GM19467 (cell line): Measurements from ENCODE around the gene HADH.

Experiments used
- ATAC-seq: cut with Tn5 transposase; IDR thresholded peaks from one replicate; pipeline ENCODE4 v1.9.1; 2021; ENCODE audit warnings: mild to moderate bottlenecking, moderate library complexity; ENCODE audit not compliant: unreplicated experiment

The HADH gene

DNA sequence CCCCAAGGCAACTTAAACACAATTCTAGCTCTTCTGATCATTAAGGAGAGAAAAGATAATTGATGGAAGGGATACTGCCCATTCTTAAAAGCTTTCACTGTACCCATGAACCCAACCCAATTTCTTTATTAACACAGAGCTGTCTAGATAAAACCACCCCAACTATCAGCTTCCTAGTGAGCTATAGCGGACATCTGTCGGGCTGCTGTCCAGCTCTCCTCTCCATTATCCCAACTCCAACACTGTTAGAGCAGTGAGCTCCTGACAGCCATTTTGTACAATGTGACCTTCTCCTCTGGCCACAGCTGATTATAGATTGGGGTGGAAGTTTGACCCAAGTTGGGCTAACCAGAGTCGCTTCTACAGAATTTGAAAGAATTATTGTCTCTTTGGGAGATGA lies 66.1 kb downstream of the HADH start:
- ATAC-seq, result no peak

DNA sequence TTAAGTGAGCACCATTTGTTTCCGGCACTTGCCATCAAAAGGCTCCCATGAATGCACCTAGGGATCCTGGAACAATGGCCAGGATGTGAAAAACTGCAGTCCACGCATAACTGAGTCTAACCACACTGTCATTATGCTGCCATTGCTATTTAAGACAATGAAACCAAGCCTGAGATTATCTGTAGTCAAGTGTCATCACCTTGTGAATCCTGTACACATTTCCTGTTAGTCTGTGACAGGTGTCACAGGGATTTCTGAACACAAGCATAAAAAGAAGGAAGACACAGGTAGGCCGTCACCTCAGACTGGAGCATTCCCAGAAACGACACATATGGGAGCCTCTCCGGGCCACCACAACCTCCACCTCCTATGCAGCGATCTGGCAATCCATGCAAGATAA lies 66.7 kb downstream of the HADH start:
- no peak for ATAC-seq

- ATAC-seq, result no peak
These were observed 69.2 kb downstream of the HADH start for GRCh38 chr4:108058685-108059440.

DNA sequence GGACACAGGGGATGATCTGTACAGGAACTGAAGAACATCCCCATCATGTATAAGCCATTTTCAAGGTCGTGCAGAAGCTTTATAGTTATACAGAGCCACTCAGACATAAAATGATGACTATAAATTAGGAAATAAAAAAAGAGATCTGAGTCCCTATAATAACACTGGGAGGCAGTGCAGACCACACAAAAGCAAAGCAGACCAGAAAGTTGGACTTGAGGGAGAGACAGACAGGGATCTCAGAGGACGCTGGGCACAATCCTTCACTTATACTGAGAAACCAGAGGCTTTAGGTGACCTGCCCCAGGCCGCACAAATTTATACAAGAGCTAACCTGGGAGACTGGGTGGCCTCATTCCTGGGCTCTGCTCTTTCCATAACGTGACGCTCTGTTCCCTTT lies 70.5 kb downstream of the HADH start:
- no peak for ATAC-seq

GRCh38 chr4:108060686-108061321 lies 71.1 kb downstream of the HADH start:
- no peak for ATAC-seq

GRCh38 chr4:108068442-108068841 lies 78.8 kb downstream of the HADH start:
- no peak for ATAC-seq

- no peak for ATAC-seq
These were observed 81.1 kb downstream of the HADH start for GRCh38 chr4:108070775-108071174.

DNA sequence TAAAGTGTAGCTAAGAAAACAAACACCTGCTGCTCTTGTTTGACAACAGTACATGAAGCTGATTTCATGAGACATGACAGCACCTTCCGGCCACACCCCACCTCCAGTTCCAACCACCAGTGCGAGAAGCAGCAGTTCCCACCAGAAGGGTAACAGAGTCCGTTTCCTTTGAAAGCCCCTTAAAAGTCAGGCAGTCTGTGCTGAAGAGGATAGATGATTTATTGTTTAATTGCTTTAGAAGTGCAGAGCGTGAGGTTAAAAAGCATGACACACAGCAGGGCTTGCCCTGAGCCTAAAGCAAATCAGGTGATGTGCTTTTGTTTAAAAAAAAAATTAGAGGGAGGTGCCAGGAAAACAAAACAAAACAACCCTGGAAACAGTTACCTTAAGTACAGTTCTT lies 82.6 kb downstream of the HADH start:
- no peak for ATAC-seq

GRCh38 chr4:108078024-108078733 lies 88.5 kb downstream of the HADH start:
- no peak for ATAC-seq

DNA sequence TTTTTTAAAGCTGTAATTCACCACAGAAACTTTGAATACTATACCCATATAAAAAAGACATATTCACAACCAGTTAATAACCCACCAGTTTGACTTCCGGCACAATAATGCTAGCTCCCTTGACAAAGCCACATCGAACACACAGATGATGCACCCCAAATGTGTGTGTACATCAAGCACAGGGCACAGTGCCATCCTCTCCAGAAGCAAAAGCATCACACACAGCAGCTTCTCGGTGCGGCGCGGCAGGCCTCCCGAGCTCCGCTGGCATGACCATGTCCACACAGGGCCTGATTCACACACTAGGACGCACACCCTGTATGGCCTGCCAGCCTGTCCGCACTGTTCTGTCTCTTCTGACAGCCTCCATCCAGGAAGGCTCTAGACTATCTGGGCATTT lies 91.1 kb downstream of the HADH start:
- ATAC-seq, result no peak

GRCh38 chr4:108081256-108081655 lies 91.6 kb downstream of the HADH start:
- ATAC-seq, result no peak
